H9 (cell line): ENCODE measurements around the gene DHPS. TPM values are rescaled to one million over a fixed set of nuclear protein-coding genes. Genes with fewer than 3 reads are reported as not detected.

Experiments used
- DNase-seq: peaks from one replicate; pipeline ENCODE4 v3.0.0-alpha.2; 2017
- H2AFZ ChIP-seq: one replicate; pipeline ENCODE4 v1.6.1; 2013; ENCODE audit warnings: mild to moderate bottlenecking, low read length, control low read depth, moderate library complexity
- H2AK5ac ChIP-seq: 2 replicates; pipeline ENCODE4 v1.6.1; 2013; ENCODE audit warnings: low read length, control low read depth, mixed read lengths; ENCODE audit not compliant: insufficient read length
- H2BK120ac ChIP-seq: one replicate; pipeline ENCODE4 v1.6.1; 2013; ENCODE audit warnings: low read depth, mild to moderate bottlenecking, low read length, control low read depth, inconsistent platforms; ENCODE audit not compliant: poor library complexity, severe bottlenecking
- H2BK12ac ChIP-seq: 2 replicates; pipeline ENCODE4 v1.6.1; 2013; ENCODE audit warnings: low read length, control low read depth, mixed read lengths, low read depth; ENCODE audit not compliant: insufficient read length
- H2BK15ac ChIP-seq: 2 replicates; pipeline ENCODE4 v1.6.1; 2013; ENCODE audit warnings: low read depth, low read length, control low read depth
- H2BK20ac ChIP-seq: one replicate; pipeline ENCODE4 v1.6.1; 2013; ENCODE audit warnings: low read depth, mild to moderate bottlenecking, low read length, control low read depth, inconsistent platforms; ENCODE audit not compliant: poor library complexity, severe bottlenecking
- H2BK5ac ChIP-seq: 2 replicates; pipeline ENCODE4 v1.6.1; 2013; ENCODE audit warnings: low read length, control low read depth, mixed read lengths; ENCODE audit not compliant: insufficient read length
- H3K14ac ChIP-seq: 2 replicates; pipeline ENCODE4 v1.6.1; 2013; ENCODE audit warnings: low read length, control low read depth; ENCODE audit not compliant: insufficient read depth
- H3K18ac ChIP-seq: 2 replicates; pipeline ENCODE4 v1.6.1; 2013; ENCODE audit warnings: low read depth, mild to moderate bottlenecking, mixed read lengths, low read length, control low read depth; ENCODE audit not compliant: insufficient read length
- H3K23ac ChIP-seq: 2 replicates; pipeline ENCODE4 v1.6.1; 2013; ENCODE audit warnings: low read length, control low read depth, mixed read lengths, low read depth; ENCODE audit not compliant: insufficient read length
- H3K23me2 ChIP-seq: 2 replicates; pipeline ENCODE4 v1.6.1; 2013; ENCODE audit warnings: low read depth, mild to moderate bottlenecking, mixed read lengths, low read length, control low read depth; ENCODE audit not compliant: insufficient read length, poor library complexity, severe bottlenecking
- H3K27ac ChIP-seq: 2 replicates; pipeline ENCODE4 v1.5.1; 2013; ENCODE audit warnings: low read length, control low read depth, mixed read lengths, low read depth; ENCODE audit not compliant: insufficient read length
- H3K27me3 ChIP-seq: 2 replicates; pipeline ENCODE4 v1.6.1; 2013; ENCODE audit warnings: low read length, control low read depth, inconsistent platforms; ENCODE audit not compliant: insufficient read depth
- H3K4ac ChIP-seq: 2 replicates; pipeline ENCODE4 v1.6.1; 2013; ENCODE audit warnings: low read depth, mild to moderate bottlenecking, control low read depth, inconsistent platforms, low read length, moderate library complexity
- H3K4me1 ChIP-seq: 2 replicates; pipeline ENCODE4 v1.6.1; 2013; ENCODE audit warnings: low read length, control low read depth, inconsistent platforms; ENCODE audit not compliant: insufficient read depth
- H3K4me2 ChIP-seq: 2 replicates; pipeline ENCODE4 v1.6.1; 2013; ENCODE audit warnings: low read length, control low read depth, mixed read lengths; ENCODE audit not compliant: insufficient read length, insufficient read depth
- H3K56ac ChIP-seq: 2 replicates; pipeline ENCODE4 v1.6.1; 2013; ENCODE audit warnings: low read depth, mild to moderate bottlenecking, mixed read lengths, low read length, control low read depth; ENCODE audit not compliant: insufficient read length
- H3K79me1 ChIP-seq: 2 replicates; pipeline ENCODE4 v1.6.1; 2013; ENCODE audit warnings: low read depth, mild to moderate bottlenecking, moderate library complexity, low read length, control low read depth, inconsistent platforms; ENCODE audit not compliant: insufficient read depth, poor library complexity, severe bottlenecking
- H3K79me2 ChIP-seq: 2 replicates; pipeline ENCODE4 v1.6.1; 2013; ENCODE audit warnings: low read length, control low read depth, inconsistent platforms; ENCODE audit not compliant: insufficient read depth
- H3K9ac ChIP-seq: 2 replicates; pipeline ENCODE4 v1.6.1; 2013; ENCODE audit warnings: low read length, control low read depth, mixed read lengths; ENCODE audit not compliant: insufficient read length; ENCODE audit errors: extremely low read depth
- H3K9me3 ChIP-seq: one replicate; pipeline ENCODE4 v1.6.1; 2013; ENCODE audit warnings: low read depth, low read length, inconsistent platforms; ENCODE audit not compliant: control insufficient read depth
- H3T11ph ChIP-seq: one replicate; pipeline ENCODE4 v1.6.1; 2013; ENCODE audit warnings: mild to moderate bottlenecking, low read length, control low read depth, inconsistent platforms
- H4K20me1 ChIP-seq: one replicate; pipeline ENCODE4 v1.6.1; 2013; ENCODE audit not compliant: control insufficient read depth, insufficient read length, insufficient read depth
- H4K5ac ChIP-seq: 2 replicates; pipeline ENCODE4 v1.6.1; 2013; ENCODE audit warnings: low read depth, mild to moderate bottlenecking, mixed read lengths, low read length, control low read depth; ENCODE audit not compliant: insufficient read length
- H4K8ac ChIP-seq: replicated peaks from 2 replicates; pipeline ENCODE4 v1.6.1; 2013; ENCODE audit warnings: low read length, control low read depth, mixed read lengths, low read depth; ENCODE audit not compliant: insufficient read length
- H4K91ac ChIP-seq: 2 replicates; pipeline ENCODE4 v1.6.1; 2013; ENCODE audit warnings: low read depth, mild to moderate bottlenecking, moderate library complexity, mixed read lengths, low read length, control low read depth; ENCODE audit not compliant: insufficient read length
- H3K27ac Mint-ChIP-seq, 3 experiments: 2 replicates in 2 of 3; 3 replicates in 1 of 3; pipeline ENCODE4 v1.8.0; 2020 to 2021; ENCODE audit warnings: mixed read lengths in 3 of 3, mild to moderate bottlenecking in 1 of 3, moderate library complexity in 1 of 3
- H3K27me3 Mint-ChIP-seq: 2 replicates; pipeline ENCODE4 v1.8.0; 2021; ENCODE audit warnings: low read depth, mild to moderate bottlenecking, moderate library complexity, mixed read lengths
- H3K36me3 Mint-ChIP-seq, 3 experiments: 2 replicates in 2 of 3; 3 replicates in 1 of 3; pipeline ENCODE4 v1.8.0; 2020 to 2021; ENCODE audit warnings: low read depth in 3 of 3, mixed read lengths in 3 of 3; ENCODE audit not compliant: insufficient read depth in 1 of 3
- H3K4me1 Mint-ChIP-seq, 2 experiments: 2 replicates each; pipeline ENCODE4 v1.8.0; 2020; ENCODE audit warnings: mixed read lengths in 2 of 2
- H3K4me3 Mint-ChIP-seq, 2 experiments: 2 replicates in 1 of 2; 3 replicates in 1 of 2; pipeline ENCODE4 v1.8.0; 2020 to 2021; ENCODE audit warnings: mild to moderate bottlenecking in 2 of 2, mixed read lengths in 2 of 2, moderate library complexity in 1 of 2
- H3K9me3 Mint-ChIP-seq, 2 experiments: 2 replicates in 1 of 2; 3 replicates in 1 of 2; pipeline ENCODE4 v1.8.0; 2020; ENCODE audit warnings: mild to moderate bottlenecking in 2 of 2, mixed read lengths in 2 of 2, moderate library complexity in 1 of 2
- WGBS: extraction: QIAGEN DNeasy Blood & Tissue Kit; methylation state at CpG from one replicate; pipeline ENCODE4 v1.1.7; 2013; ENCODE audit warnings: missing lambda C conversion rate, low lambda C conversion rate, mixed read lengths; ENCODE audit not compliant: insufficient read length; ENCODE audit errors: extremely low coverage; 5-methylcytosine and 5-hydroxymethylcytosine counted together
- total RNA-seq: library from RNA; stranded (reverse); gene quantifications from 2 replicates; pipeline ENCODE4 v1.2.1, GENCODE V29; 2021
- TF ChIP-seq, protein P1 (sequence below): fragments of 200-600 bp; sonication (generic); conservative IDR thresholded peaks from 3 replicates; pipeline ENCODE4 v1.8.0; 2021; ENCODE audit warnings: antibody characterized with exemption, mild to moderate bottlenecking

DHPS gene
- total RNA-seq, 1 experiment from 2014 or later: 94.9 TPM

DNA sequence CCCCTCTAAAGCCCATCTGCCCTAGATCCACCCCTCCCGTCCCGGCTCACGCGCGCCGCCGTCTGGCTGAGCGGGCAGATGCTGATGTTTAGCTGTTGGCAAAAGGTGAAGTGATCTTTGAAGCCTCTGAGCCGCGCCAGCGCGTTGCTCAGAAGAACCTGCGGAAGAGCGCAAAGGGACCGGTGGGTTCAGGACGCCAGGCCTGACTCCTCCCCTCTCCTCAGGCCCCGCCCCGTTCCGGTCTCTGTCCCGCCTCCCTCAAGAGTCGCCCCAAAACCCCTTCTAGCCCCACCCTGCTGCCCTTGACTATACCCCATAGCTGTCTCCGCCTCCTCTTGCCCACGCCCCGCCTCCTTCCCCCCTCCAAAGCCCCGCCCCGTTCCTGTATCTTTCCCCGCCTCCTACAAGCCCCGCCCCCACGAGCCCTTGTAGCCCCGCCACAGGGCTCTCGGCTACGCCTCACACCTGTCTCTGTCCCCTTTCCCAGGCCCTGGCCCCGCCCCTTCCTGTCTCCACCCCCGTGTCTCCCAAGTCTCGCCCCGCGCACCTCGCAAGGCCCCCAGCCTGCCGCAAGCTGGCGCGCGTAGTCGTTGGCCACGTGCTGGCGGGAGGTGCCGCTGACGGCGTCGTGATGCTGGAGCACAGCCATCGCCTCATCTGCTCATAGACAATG is 24.6 kb downstream of the DHPS start:
- Histone ChIP-seq H3T11ph (no peak overlapping the region), H3K4ac (no peak overlapping the region), H3K9ac (no peak overlapping the region), H3K79me1 (no peaks in the 10 kb centered on the region), H2BK20ac (no peak overlapping the region), H3K27me3 (no peaks in the 10 kb centered on the region), H2AFZ (no peak overlapping the region), H4K20me1 (no peaks in the 10 kb centered on the region), H3K23ac (no peak overlapping the region), H2BK5ac (no peak overlapping the region), H3K56ac (no peak overlapping the region), H4K91ac (no peak overlapping the region), H3K4me1 (no peaks in the 10 kb centered on the region), H4K8ac (no peak overlapping the region), H3K27ac (no peak overlapping the region), H4K5ac (no peak overlapping the region), H3K18ac (peak overlapping the region; percentile 70), H2BK12ac (no peak overlapping the region), H3K4me2 (no peak overlapping the region), H3K14ac (no peak overlapping the region), H2AK5ac (no peak overlapping the region), H2BK120ac (no peak overlapping the region), H3K79me2 (no peaks in the 10 kb centered on the region; the same call in 1 of the 2 replicates), H2BK15ac (no peak overlapping the region), H3K9me3 (no peaks in the 10 kb centered on the region), H3K23me2 (no peaks in the 10 kb centered on the region)
- WGBS: no CpG with 5 or more reads among the region's 50 CpGs
- no peaks in the 10 kb centered on the region; the same call in 1 of the 2 replicates for H3K27me3 Mint-ChIP-seq
- peak overlapping the region in 1 of 2 experiments; percentile 42; a peak in 2 of 5 replicates for H3K4me3 Mint-ChIP-seq
- no peaks in the 10 kb centered on the region for H3K9me3 Mint-ChIP-seq
- peak overlapping the region in 1 of 3 experiments; percentile 77; a peak in 4 of 7 replicates for H3K27ac Mint-ChIP-seq
- H3K36me3 Mint-ChIP-seq: peaks cover 26 to 56% (median 48%) of the 10 kb centered on the region in 3 experiments
- H3K4me1 Mint-ChIP-seq: peaks cover 0 to 6% of the 10 kb centered on the region in 2 experiments; a peak in 2 of 4 replicates
- peak; percentile 97 for DNase-seq
- TF ChIP-seq, protein P1, sequence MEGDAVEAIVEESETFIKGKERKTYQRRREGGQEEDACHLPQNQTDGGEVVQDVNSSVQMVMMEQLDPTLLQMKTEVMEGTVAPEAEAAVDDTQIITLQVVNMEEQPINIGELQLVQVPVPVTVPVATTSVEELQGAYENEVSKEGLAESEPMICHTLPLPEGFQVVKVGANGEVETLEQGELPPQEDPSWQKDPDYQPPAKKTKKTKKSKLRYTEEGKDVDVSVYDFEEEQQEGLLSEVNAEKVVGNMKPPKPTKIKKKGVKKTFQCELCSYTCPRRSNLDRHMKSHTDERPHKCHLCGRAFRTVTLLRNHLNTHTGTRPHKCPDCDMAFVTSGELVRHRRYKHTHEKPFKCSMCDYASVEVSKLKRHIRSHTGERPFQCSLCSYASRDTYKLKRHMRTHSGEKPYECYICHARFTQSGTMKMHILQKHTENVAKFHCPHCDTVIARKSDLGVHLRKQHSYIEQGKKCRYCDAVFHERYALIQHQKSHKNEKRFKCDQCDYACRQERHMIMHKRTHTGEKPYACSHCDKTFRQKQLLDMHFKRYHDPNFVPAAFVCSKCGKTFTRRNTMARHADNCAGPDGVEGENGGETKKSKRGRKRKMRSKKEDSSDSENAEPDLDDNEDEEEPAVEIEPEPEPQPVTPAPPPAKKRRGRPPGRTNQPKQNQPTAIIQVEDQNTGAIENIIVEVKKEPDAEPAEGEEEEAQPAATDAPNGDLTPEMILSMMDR: no peak
